H1 (cell line): ENCODE data around the gene GRM8. TPM values are rescaled to one million over a fixed set of nuclear protein-coding genes. Genes with fewer than 3 reads are reported as not detected.

Experiments
- CTCF ChIA-PET: fragments of 300-600 bp; sonication (Branson Sonifier 250); formaldehyde crosslinking; loops from one replicate; lab custom pipeline; 2021; ENCODE audit not compliant: partially characterized antibody; lab: Charles Lee
- POLR2A ChIA-PET: fragments of 300-600 bp; sonication (Branson Sonifier 250); formaldehyde crosslinking; loops from one replicate; lab custom pipeline; 2021; ENCODE audit warnings: inconsistent platforms; ENCODE audit not compliant: partially characterized antibody; lab: Charles Lee
- DNase-seq, 2 experiments: peaks; one replicate each; pipeline versions ENCODE4 v3.0.0 to v3.0.0-alpha.2; 2010 to 2022; ENCODE audit warnings: low spot score in 2 of 2, low read depth in 1 of 2, mixed read lengths in 1 of 2
- FAIRE-seq: peaks from 2 replicates; lab custom pipeline; 2011; peaks lifted over from hg19 to GRCh38; lab: Jason Lieb, UNC
- H2AFZ ChIP-seq: 2 replicates; pipeline ENCODE4 v1.8.1; 2012; ENCODE audit warnings: low read length, inconsistent platforms
- H2AK5ac ChIP-seq: 2 replicates; pipeline ENCODE4 v1.6.1; 2013; ENCODE audit warnings: low read depth, low read length
- H2BK120ac ChIP-seq: replicated peaks from 2 replicates; pipeline ENCODE3; 2013; ENCODE audit warnings: low read depth, low read length, inconsistent platforms
- H2BK12ac ChIP-seq: 2 replicates; pipeline ENCODE4 v1.6.1; 2013; ENCODE audit warnings: low read depth, low read length
- H2BK15ac ChIP-seq: 2 replicates; pipeline ENCODE4 v1.6.1; 2013; ENCODE audit warnings: low read length
- H2BK20ac ChIP-seq: 2 replicates; pipeline ENCODE4 v1.6.1; 2013; ENCODE audit warnings: low read length
- H2BK5ac ChIP-seq: 2 replicates; pipeline ENCODE4 v1.6.1; 2013; ENCODE audit warnings: low read depth, low read length
- H3K14ac ChIP-seq: 2 replicates; pipeline ENCODE4 v1.6.1; 2013; ENCODE audit warnings: inconsistent platforms; ENCODE audit not compliant: insufficient read length
- H3K18ac ChIP-seq: 2 replicates; pipeline ENCODE4 v1.6.1; 2013; ENCODE audit warnings: low read length; ENCODE audit errors: extremely low read depth
- H3K23ac ChIP-seq: 2 replicates; pipeline ENCODE4 v1.6.1; 2013; ENCODE audit warnings: inconsistent platforms; ENCODE audit not compliant: insufficient read length
- H3K23me2 ChIP-seq: 2 replicates; pipeline ENCODE4 v1.6.1; 2013; ENCODE audit warnings: low read depth, low read length
- H3K27ac ChIP-seq: 2 replicates; pipeline ENCODE4 v1.6.1; 2011; ENCODE audit warnings: low read depth, low read length, inconsistent platforms
- H3K27me3 ChIP-seq, 4 experiments: replicated peaks in 1 of 4; 1 replicate in 1 of 4; 2 replicates in 3 of 4; pipeline versions ENCODE4 v1.6.1 to v1.8.1; 2011 to 2013; ENCODE audit warnings: low read length in 3 of 4, mild to moderate bottlenecking in 3 of 4, inconsistent platforms in 2 of 4, mixed read lengths in 2 of 4, moderate library complexity in 1 of 4; ENCODE audit not compliant: control insufficient read depth in 3 of 4, insufficient read depth in 3 of 4; ENCODE audit errors: extremely low read depth in 1 of 4
- H3K36me3 ChIP-seq, 4 experiments: 2 replicates each; pipeline versions ENCODE4 v1.6.1 to v1.8.1; 2011 to 2013; ENCODE audit warnings: mild to moderate bottlenecking in 4 of 4, low read length in 3 of 4, moderate library complexity in 2 of 4, control low read depth in 1 of 4, inconsistent platforms in 1 of 4; ENCODE audit not compliant: insufficient read depth in 4 of 4, control insufficient read depth in 2 of 4
- H3K4ac ChIP-seq: replicated peaks from 2 replicates; pipeline ENCODE3; 2013; ENCODE audit warnings: low read length, low read depth, mixed read lengths, inconsistent platforms; ENCODE audit not compliant: insufficient read length
- H3K4me1 ChIP-seq, 4 experiments: replicated peaks in 1 of 4; 1 replicate in 1 of 4; 2 replicates in 3 of 4; pipeline versions ENCODE4 v1.6.1 to v1.8.1; 2011 to 2013; ENCODE audit warnings: low read length in 3 of 4, inconsistent platforms in 2 of 4, mixed read lengths in 1 of 4; ENCODE audit not compliant: insufficient read depth in 4 of 4, control insufficient read depth in 3 of 4
- H3K4me2 ChIP-seq, 2 experiments: 2 replicates each; pipeline versions ENCODE4 v1.6.1 to v1.8.1; 2011 to 2013; ENCODE audit warnings: low read depth in 2 of 2, low read length in 2 of 2, control low read depth in 1 of 2, inconsistent platforms in 1 of 2, mild to moderate bottlenecking in 1 of 2; ENCODE audit not compliant: insufficient read depth in 1 of 2
- H3K4me3 ChIP-seq, 4 experiments: fragments of 200-600, 300-600 bp in 1 of 4; sonication (generic), shearing (Covaris generic), sonication (Bioruptor Twin) in 1 of 4; 2 replicates each; pipeline versions ENCODE4 v1.5.1 to v1.8.1; 2011 to 2016; ENCODE audit warnings: low read length in 4 of 4, low read depth in 3 of 4, control low read depth in 2 of 4, inconsistent platforms in 2 of 4, mild to moderate bottlenecking in 2 of 4, mixed read lengths in 1 of 4, moderate library complexity in 1 of 4; ENCODE audit not compliant: insufficient read depth in 2 of 4; ENCODE audit errors: extremely low read depth in 1 of 4
- H3K56ac ChIP-seq: replicated peaks from 2 replicates; pipeline ENCODE3; 2013; ENCODE audit warnings: low read depth, mild to moderate bottlenecking, mixed read lengths, low read length, inconsistent platforms; ENCODE audit not compliant: insufficient read length
- H3K79me1 ChIP-seq: 2 replicates; pipeline ENCODE4 v1.6.1; 2013; ENCODE audit warnings: low read depth, low read length, control low read depth
- H3K79me2 ChIP-seq, 2 experiments: 2 replicates each; pipeline versions ENCODE4 v1.6.1 to v1.8.1; 2012 to 2013; ENCODE audit warnings: low read length in 2 of 2, mild to moderate bottlenecking in 2 of 2, inconsistent platforms in 1 of 2; ENCODE audit not compliant: insufficient read depth in 2 of 2, control insufficient read depth in 1 of 2
- H3K9ac ChIP-seq, 4 experiments: replicated peaks in 1 of 4; 1 replicate in 1 of 4; 2 replicates in 3 of 4; pipeline versions ENCODE4 v1.6.1 to v1.8.1; 2011 to 2013; ENCODE audit warnings: low read depth in 3 of 4, low read length in 3 of 4, control low read depth in 2 of 4, mild to moderate bottlenecking in 2 of 4, moderate library complexity in 2 of 4, inconsistent platforms in 1 of 4; ENCODE audit errors: extremely low read depth in 1 of 4
- H3K9me3 ChIP-seq, 2 experiments: 2 replicates each; pipeline versions ENCODE4 v1.6.1 to v1.8.1; 2012 to 2013; ENCODE audit warnings: mild to moderate bottlenecking in 2 of 2, moderate library complexity in 2 of 2, control low read depth in 1 of 2, inconsistent platforms in 1 of 2, low read depth in 1 of 2, low read length in 1 of 2, mixed read lengths in 1 of 2; ENCODE audit not compliant: insufficient read depth in 2 of 2
- H4K20me1 ChIP-seq, 2 experiments: replicated peaks in 1 of 2; 2 replicates each; pipeline versions ENCODE3 to v1.8.1; 2011 to 2013; ENCODE audit warnings: inconsistent platforms in 2 of 2, low read length in 2 of 2, mild to moderate bottlenecking in 1 of 2; ENCODE audit not compliant: insufficient read depth in 2 of 2, control insufficient read depth in 1 of 2
- H4K5ac ChIP-seq: 2 replicates; pipeline ENCODE4 v1.6.1; 2013; ENCODE audit warnings: low read length, low read depth, mixed read lengths, inconsistent platforms; ENCODE audit not compliant: insufficient read length
- H4K8ac ChIP-seq: 2 replicates; pipeline ENCODE4 v1.8.0; 2013; ENCODE audit warnings: mild to moderate bottlenecking, moderate library complexity, low read length, inconsistent platforms; ENCODE audit not compliant: insufficient read depth; ENCODE audit errors: extremely low read depth
- H4K91ac ChIP-seq: replicated peaks from 2 replicates; pipeline ENCODE3; 2013; ENCODE audit warnings: low read length, mixed read lengths, inconsistent platforms; ENCODE audit not compliant: insufficient read length
- BCL11A ChIP-seq, 2 experiments: IDR thresholded peaks; one replicate each; pipeline ENCODE4 v1.6.1; 2011; ENCODE audit warnings: low read depth in 2 of 2, low read length in 2 of 2, mild to moderate bottlenecking in 2 of 2
- CBX5 ChIP-seq: fragments of 300-800, 300-1000 bp; sonication (generic); IDR thresholded peaks from 2 replicates; pipeline ENCODE4 v1.7.1; 2016; ENCODE audit warnings: antibody characterized with exemption, low read length, low read depth
- CBX8 ChIP-seq: fragments of 300-800, 300-1000 bp; sonication (generic); IDR thresholded peaks from 2 replicates; pipeline ENCODE4 v1.7.1; 2016; ENCODE audit warnings: low read depth, low read length, borderline replicate concordance
- CHD2 ChIP-seq: IDR thresholded peaks from 2 replicates; pipeline ENCODE4 v1.6.1; 2012; ENCODE audit warnings: low read length, improper control_type of control experiment
- CTBP2 ChIP-seq: IDR thresholded peaks from 2 replicates; pipeline ENCODE4 v1.7.0; 2011; ENCODE audit warnings: borderline replicate concordance, mild to moderate bottlenecking, moderate library complexity, mixed read lengths, low read length; ENCODE audit not compliant: insufficient read depth, insufficient read length
- CTCF ChIP-seq, 3 experiments: IDR thresholded peaks; 1 replicate in 2 of 3; 2 replicates in 1 of 3; pipeline versions ENCODE4 v1.5.1 to v1.6.1; 2011; ENCODE audit warnings: low read length in 3 of 3, mild to moderate bottlenecking in 3 of 3, inconsistent platforms in 2 of 3, low read depth in 1 of 3, moderate library complexity in 1 of 3; ENCODE audit not compliant: insufficient read depth in 1 of 3; ENCODE audit errors: control extremely low read depth in 1 of 3
- GABPA ChIP-seq: IDR thresholded peaks from 2 replicates; pipeline ENCODE4 v1.6.1; 2011; ENCODE audit warnings: mild to moderate bottlenecking, low read length, moderate library complexity, borderline replicate concordance; ENCODE audit not compliant: insufficient read depth
- GTF2F1 ChIP-seq: IDR thresholded peaks from 2 replicates; pipeline ENCODE4 v1.6.1; 2012; ENCODE audit warnings: low read depth, low read length, improper control_type of control experiment, borderline replicate concordance
- NRF1 ChIP-seq: IDR thresholded peaks from 2 replicates; pipeline ENCODE4 v1.6.1; 2011; ENCODE audit warnings: mild to moderate bottlenecking, low read depth, low read length, improper control_type of control experiment
- RXRA ChIP-seq: IDR thresholded peaks from 2 replicates; pipeline ENCODE4 v1.6.1; 2011; ENCODE audit warnings: low read depth, mild to moderate bottlenecking, low read length, moderate library complexity; ENCODE audit not compliant: insufficient read depth
- TAF1 ChIP-seq: IDR thresholded peaks from 2 replicates; pipeline ENCODE4 v1.6.1; 2011; ENCODE audit warnings: mild to moderate bottlenecking, low read depth, low read length
- ZNF274 ChIP-seq: IDR thresholded peaks from 2 replicates; pipeline ENCODE4 v1.7.0; 2012; ENCODE audit warnings: low read length, borderline replicate concordance; ENCODE audit errors: extremely low read depth
- WGBS, 2 experiments: shearing (Covaris generic) in 1 of 2; methylation state at CpG; one replicate each; pipeline versions ENCODE4 v1.1.6 to v1.1.7; 2013 to 2015; ENCODE audit warnings: low lambda C conversion rate in 2 of 2, mixed read lengths in 2 of 2, inconsistent platforms in 1 of 2, low coverage in 1 of 2, missing lambda C conversion rate in 1 of 2; ENCODE audit not compliant: insufficient replicate concordance in 2 of 2, insufficient coverage in 1 of 2, insufficient read length in 1 of 2; ENCODE audit errors: extremely low coverage in 1 of 2, missing lambda C conversion rate in 1 of 2; 5-methylcytosine and 5-hydroxymethylcytosine counted together
- polyA plus RNA-seq, 7 experiments: library from polyadenylated mRNA; depleted of rRNA in 3 of 7; stranded (reverse) in 5 of 7; unstranded in 2 of 7; fragments of >200 nt in 5 of 7; fragments of 200-250 nt in 2 of 7; gene quantifications; 1 replicate in 5 of 7; 2 replicates in 1 of 7; 4 replicates in 1 of 7; pipeline versions ENCODE4 v1.2.1 to v1.2.3, GENCODE V29; 2011 to 2013; ENCODE audit warnings: missing spikeins in 2 of 7, mixed read lengths in 2 of 7
- total RNA-seq: library from RNA; stranded (reverse); fragmentation: NEBNext Ultra II Directional; extraction: Animal tissue kit (Norgen Biotek cat#: 25700); gene quantifications from 2 replicates; pipeline ENCODE4 v1.2.1, GENCODE V29; 2021

GRM8 gene
- total and polyA plus RNA-seq, 2 of the 8 experiments (the other 6 are each of a cell fraction or from before 2014, with no cell fraction given) = 2.6 to 2.8 TPM

- Histone ChIP-seq H4K5ac (no peak overlapping the region), H3K56ac (no peak overlapping the region), H3K9ac (no peak overlapping the region), H3K4me3 (no peak overlapping the region), H3K9me3 (no peaks in the 10 kb centered on the region), H3K79me1 (no peaks in the 10 kb centered on the region), H3K14ac (no peak overlapping the region), H3K27ac (no peak overlapping the region), H4K8ac (no peak overlapping the region), H2BK120ac (no peak overlapping the region), H2BK15ac (no peak overlapping the region), H4K91ac (no peak overlapping the region), H2AK5ac (no peak overlapping the region), H3K4ac (no peak overlapping the region), H3K79me2 (no peaks in the 10 kb centered on the region), H3K27me3 (no peaks in the 10 kb centered on the region), H3K4me2 (no peak overlapping the region), H2BK12ac (no peak overlapping the region), H3K36me3 (no peaks in the 10 kb centered on the region), H3K4me1 (no peaks in the 10 kb centered on the region; a peak in 2 of 7 replicates), H3K18ac (no peak overlapping the region), H2BK20ac (no peak overlapping the region), H2AFZ (no peak overlapping the region), H2BK5ac (no peak overlapping the region), H4K20me1 (no peaks in the 10 kb centered on the region), H3K23me2 (no peaks in the 10 kb centered on the region), H3K23ac (no peak overlapping the region)
- 71% methylated on average over 1 of the region's 1 CpG; no CpG with 5 or more reads in 1 of the 2 experiments for WGBS, 2 experiments
- CTCF ChIA-PET = interaction anchor here (1.3 to 1.9 kb wide), 4 partner anchors 10 to 286 kb away, joined by 3 to 6 read pairs (median 4); no protein-coding TSS in a partner anchor
- POLR2A ChIA-PET = interaction anchor here (1.1 kb wide), 1 partner anchor 12 kb away, joined by 3 read pairs; no protein-coding TSS in a partner anchor
- FAIRE-seq (no peak), DNase-seq (no peak)
- TF ChIP-seq CTBP2 (no peak), CBX8 (no peak), GABPA (no peak), TAF1 (no peak), BCL11A (IDR thresholded peaks at IDR 0.05; ENCODE audit: low read depth in 2 of 2, low read length in 2 of 2) (no peak), RXRA (no peak), NRF1 (no peak), GTF2F1 (no peak), CHD2 (no peak), CBX5 (no peak), ZNF274 (no peak), CTCF (IDR thresholded peaks at IDR 0.05; ENCODE audit: control extremely low read depth in 1 of 3, insufficient read depth in 1 of 3, low read depth in 1 of 3, low read length in 3 of 3) (no peak)
Observed at GRCh38 chr7:127089146-127089545, 163.6 kb downstream of the GRM8 start.
